RPMI8226 (cell line): Measurements from ENCODE around the gene PIP5KL1.

Experiments
- DNase-seq: peaks from one replicate; pipeline ENCODE4 v3.0.0-alpha.2; 2015

PIP5KL1 gene

GRCh38 chr9:127930231-127931091 lies at the start of gene PIP5KL1:
TSS of gene PIP5KL1 (minus strand) at chr9:127930777. CDS start at chr9:127930752, 25 bp downstream.
- peak; percentile 91 for DNase-seq

GRCh38 chr9:127980060-127980705 lies 49.6 kb upstream of the PIP5KL1 start:
- DNase-seq = peak; percentile 77

- peak; percentile 77 for DNase-seq
Observed at GRCh38 chr9:127979333-127980059, 48.9 kb upstream of the PIP5KL1 start.

- DNase-seq = no peak
Observed at GRCh38 chr9:127979015-127979332, 48.4 kb upstream of the PIP5KL1 start.

GRCh38 chr9:127977884-127978647 lies 47.5 kb upstream of the PIP5KL1 start:
- no peak for DNase-seq

GRCh38 chr9:127977009-127977883 lies 46.7 kb upstream of the PIP5KL1 start:
- no peak for DNase-seq

GRCh38 chr9:127976498-127976897 lies 45.9 kb upstream of the PIP5KL1 start:
- no peak for DNase-seq

GRCh38 chr9:127975376-127976315 lies 45.1 kb upstream of the PIP5KL1 start:
- DNase-seq = no peak

- DNase-seq = no peak
Observed at GRCh38 chr9:127974769-127975261, 44.2 kb upstream of the PIP5KL1 start.

- no peak for DNase-seq
Observed at GRCh38 chr9:127974001-127974768, 43.6 kb upstream of the PIP5KL1 start.

GRCh38 chr9:127973169-127974000 lies 42.8 kb upstream of the PIP5KL1 start:
- no peak for DNase-seq

GRCh38 chr9:127972236-127972871 lies 41.8 kb upstream of the PIP5KL1 start:
- no peak for DNase-seq

GRCh38 chr9:127971357-127972235 lies 41.0 kb upstream of the PIP5KL1 start:
- no peak for DNase-seq

GRCh38 chr9:127970401-127971313 lies 40.1 kb upstream of the PIP5KL1 start:
- peak; percentile 78 for DNase-seq

GRCh38 chr9:127968700-127969383 lies 38.3 kb upstream of the PIP5KL1 start:
- DNase-seq = no peak
